ENCODE data around the gene FAM107B. TPM values are rescaled to one million over a fixed set of nuclear protein-coding genes. Genes with fewer than 3 reads are reported as not detected.

The FAM107B gene

GRCh38 chr10:14470920-14471319, 303.8 kb downstream of the FAM107B start:
- Histone ChIP-seq H2BK5ac (ENCODE audit: low read depth, low read length, poor library complexity, severe bottlenecking) (no peak overlapping the region), H3K27ac (ENCODE audit: low read length, poor library complexity, severe bottlenecking) (no peak overlapping the region), H3K9ac (ENCODE audit: low read length) (no peak overlapping the region), H3K79me1 (replicated peaks; ENCODE audit: low read length, poor library complexity, severe bottlenecking) (no peaks in the 10 kb centered on the region), H3K18ac (ENCODE audit: low read depth in 1 of 2, low read length in 2 of 2) (no peak overlapping the region), H2BK12ac (ENCODE audit: low read length in 2 of 2) (no peak overlapping the region), H2BK120ac (ENCODE audit: low read depth, low read length) (no peak overlapping the region), H3K4ac (ENCODE audit: low read depth in 1 of 2, low read length in 2 of 2) (no peak overlapping the region), H4K8ac (ENCODE audit: low read length) (no peak overlapping the region), H3K14ac (ENCODE audit: low read length in 2 of 2) (no peak overlapping the region), H3K9me3 (ENCODE audit: control insufficient read depth, low read length) (no peaks in the 10 kb centered on the region), H4K91ac (ENCODE audit: low read length) (no peak overlapping the region), H2AFZ (ENCODE audit: low read depth, low read length) (no peak overlapping the region), H3K4me2 (ENCODE audit: low read length, poor library complexity, severe bottlenecking) (no peak overlapping the region), H2AK5ac (ENCODE audit: low read length, severe bottlenecking) (no peak overlapping the region), H3K36me3 (ENCODE audit: control insufficient read depth in 1 of 2, insufficient read depth in 2 of 2, low read depth in 1 of 2, low read length in 2 of 2) (no peaks in the 10 kb centered on the region), H3K4me3 (ENCODE audit: insufficient read depth in 1 of 2, low read depth in 1 of 2, low read length in 2 of 2) (no peak overlapping the region), H3K4me1 (ENCODE audit: control insufficient read depth, insufficient read depth, low read depth, low read length) (peaks cover 5% of the 10 kb centered on the region), H3K27me3 (ENCODE audit: control insufficient read depth in 1 of 2, insufficient read depth in 1 of 2, low read length in 2 of 2) (peaks cover 9 to 89% of the 10 kb centered on the region in 2 experiments), H2BK15ac (ENCODE audit: low read depth, poor library complexity, severe bottlenecking) (no peak overlapping the region), H3K23ac (ENCODE audit: low read length in 2 of 2) (no peak overlapping the region)
- WGBS = 94% methylated on average over 6 of the region's 6 CpGs
- DNase-seq = no peak

GRCh38 chr10:14468726-14469125, 306.0 kb downstream of the FAM107B start:
- no peak overlapping the region for H3K14ac ChIP-seq (ENCODE audit: low read length in 2 of 2)
- no peaks in the 10 kb centered on the region for H3K79me1 ChIP-seq (replicated peaks; ENCODE audit: low read length, poor library complexity, severe bottlenecking)
- H3K4ac ChIP-seq (ENCODE audit: low read depth in 1 of 2, low read length in 2 of 2) = no peak overlapping the region
- 58% methylated on average over 3 of the region's 3 CpGs for WGBS
- no peak overlapping the region for H4K8ac ChIP-seq (ENCODE audit: low read length)
- no peak overlapping the region for H2AFZ ChIP-seq (ENCODE audit: low read depth, low read length)
- H2BK12ac ChIP-seq (ENCODE audit: low read length in 2 of 2) = no peak overlapping the region
- H3K27ac ChIP-seq (ENCODE audit: low read length, poor library complexity, severe bottlenecking) = no peak overlapping the region
- H3K18ac ChIP-seq (ENCODE audit: low read depth in 1 of 2, low read length in 2 of 2) = no peak overlapping the region
- no peak overlapping the region for H4K91ac ChIP-seq (ENCODE audit: low read length)
- no peak overlapping the region for H3K23ac ChIP-seq (ENCODE audit: low read length in 2 of 2)
- no peak overlapping the region for H2BK120ac ChIP-seq (ENCODE audit: low read depth, low read length)
- H2AK5ac ChIP-seq (ENCODE audit: low read length, severe bottlenecking) = no peak overlapping the region
- DNase-seq = no peak
- peaks cover 5% of the 10 kb centered on the region for H3K4me1 ChIP-seq (ENCODE audit: control insufficient read depth, insufficient read depth, low read depth, low read length)
- H3K27me3 ChIP-seq (ENCODE audit: control insufficient read depth in 1 of 2, insufficient read depth in 1 of 2, low read length in 2 of 2) = peaks cover 9 to 79% of the 10 kb centered on the region in 2 experiments
- no peak overlapping the region for H2BK15ac ChIP-seq (ENCODE audit: low read depth, poor library complexity, severe bottlenecking)
- no peak overlapping the region for H3K4me2 ChIP-seq (ENCODE audit: low read length, poor library complexity, severe bottlenecking)
- no peaks in the 10 kb centered on the region for H3K36me3 ChIP-seq (ENCODE audit: control insufficient read depth in 1 of 2, insufficient read depth in 2 of 2, low read depth in 1 of 2, low read length in 2 of 2)
- no peak overlapping the region for H3K4me3 ChIP-seq (ENCODE audit: insufficient read depth in 1 of 2, low read depth in 1 of 2, low read length in 2 of 2)
- peaks cover 2% of the 10 kb centered on the region for H3K9me3 ChIP-seq (ENCODE audit: control insufficient read depth, low read length)
- H3K9ac ChIP-seq (ENCODE audit: low read length) = no peak overlapping the region
- no peak overlapping the region for H2BK5ac ChIP-seq (ENCODE audit: low read depth, low read length, poor library complexity, severe bottlenecking)

Small RNA genes lying within 50 kb of the gene (small RNA-seq; reads per million reads assigned to genes)
- not detected for gene RNA5SP302 (ENCODE audit: low read depth)

All from mesenchymal stem cell (in vitro differentiated cells and primary cell).